SW 1271 (cell line): ENCODE data around the gene FAM107B.

ENCODE experiments used
- DNase-seq, 2 experiments: peaks; one replicate each; lab custom pipeline; 2025; lab: John Stamatoyannopoulos, UW

The FAM107B gene

GRCh38 chr10:14556285-14556956 is 218.3 kb downstream of the FAM107B start:
- no peak for DNase-seq

GRCh38 chr10:14555807-14556206 is 218.9 kb downstream of the FAM107B start:
- DNase-seq = no peak

GRCh38 chr10:14554491-14555205 is 220.0 kb downstream of the FAM107B start:
- no peak for DNase-seq

- DNase-seq = no peak
Observed at GRCh38 chr10:14554091-14554490, 220.6 kb downstream of the FAM107B start.

GRCh38 chr10:14553448-14553847 is 221.2 kb downstream of the FAM107B start:
- no peak for DNase-seq

GRCh38 chr10:14552015-14552414 is 222.7 kb downstream of the FAM107B start:
- no peak for DNase-seq

- DNase-seq = no peak
Observed at GRCh38 chr10:14550471-14550981, 224.2 kb downstream of the FAM107B start.

GRCh38 chr10:14549496-14549895 is 225.2 kb downstream of the FAM107B start:
- no peak for DNase-seq

- no peak for DNase-seq
Observed at GRCh38 chr10:14548970-14549369, 225.7 kb downstream of the FAM107B start.

GRCh38 chr10:14548474-14548873 is 226.2 kb downstream of the FAM107B start:
- no peak for DNase-seq

GRCh38 chr10:14547816-14548215 is 226.9 kb downstream of the FAM107B start:
- no peak for DNase-seq

- DNase-seq = no peak
Observed at GRCh38 chr10:14545827-14546226, 228.9 kb downstream of the FAM107B start.

- DNase-seq = no peak
Observed at GRCh38 chr10:14543904-14544210, 230.8 kb downstream of the FAM107B start.

GRCh38 chr10:14543046-14543903 is 231.4 kb downstream of the FAM107B start:
- DNase-seq = no peak

GRCh38 chr10:14541379-14541778 is 233.3 kb downstream of the FAM107B start:
- DNase-seq = no peak

GRCh38 chr10:14540611-14541010 is 234.1 kb downstream of the FAM107B start:
- DNase-seq = no peak

GRCh38 chr10:14540062-14540461 is 234.6 kb downstream of the FAM107B start:
- DNase-seq = no peak

GRCh38 chr10:14539176-14539575 is 235.5 kb downstream of the FAM107B start:
- DNase-seq = no peak

GRCh38 chr10:14536241-14537213 is 238.2 kb downstream of the FAM107B start:
- peak in 1 of 2 experiments; percentile 25 for DNase-seq

GRCh38 chr10:14535457-14536130 is 239.1 kb downstream of the FAM107B start:
- DNase-seq = no peak

- no peak for DNase-seq
Observed at GRCh38 chr10:14534152-14534551, 240.5 kb downstream of the FAM107B start.
